Dermis blood vessel endothelial cell (primary cell): ENCODE measurements around the gene ATG7. TPM values are rescaled to one million over a fixed set of nuclear protein-coding genes. Genes with fewer than 3 reads are reported as not detected.
"Not testable (repeated sequence)": the region's sequence is repeated elsewhere in the genome, so short reads cannot be mapped to it uniquely, and the experiment has no call there.

ENCODE experiments used
- DNase-seq: peaks from one replicate; pipeline ENCODE4 v3.0.0; 2010
- total RNA-seq: library from RNA; depleted of rRNA; stranded (reverse); fragments of >200 nt; gene quantifications from 2 replicates; pipeline ENCODE4 v1.2.3, GENCODE V29; 2014

Gene ATG7
- total RNA-seq, 1 donor from 2014 or later, result 102 TPM

DNA sequence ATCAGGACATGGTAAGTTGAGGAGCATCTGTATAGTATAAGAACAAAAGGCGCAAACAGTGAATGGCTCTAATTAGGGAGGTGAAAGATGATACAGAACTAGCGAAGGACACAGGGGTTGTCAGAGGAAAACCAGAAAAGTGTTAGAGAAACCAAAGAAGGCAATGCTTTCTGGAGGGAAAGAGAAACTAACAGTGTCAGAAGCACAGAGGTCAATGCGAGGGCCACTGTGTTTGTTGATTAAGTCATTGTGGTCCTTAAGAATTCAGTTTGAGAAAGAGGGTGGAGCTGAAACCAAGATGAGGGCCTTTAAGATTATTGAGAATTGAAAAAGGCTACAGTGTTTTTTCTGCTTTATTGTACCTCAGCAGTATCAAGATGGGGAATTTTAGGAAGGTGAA is 28.8 kb downstream of the ATG7 start:
- no peak for DNase-seq

DNA sequence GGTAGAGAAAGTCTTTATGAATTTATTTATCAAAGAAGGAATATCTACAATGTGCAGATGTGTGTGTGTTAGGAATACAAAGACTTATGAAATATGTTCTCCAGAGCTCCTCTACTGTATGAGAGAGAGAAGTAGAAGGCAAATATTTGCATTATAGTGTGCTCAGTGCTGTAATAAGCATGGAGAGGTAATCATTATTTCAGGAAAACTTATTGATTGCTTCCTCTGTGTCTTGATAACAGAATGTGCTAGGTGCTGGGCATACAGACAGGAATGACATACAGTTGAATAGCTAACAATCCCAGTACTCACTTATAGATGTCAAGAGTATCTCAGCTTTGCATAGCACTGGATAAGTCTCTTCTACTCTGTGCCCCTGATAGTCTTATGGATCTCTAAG is 30.2 kb downstream of the ATG7 start:
- no peak for DNase-seq

DNA sequence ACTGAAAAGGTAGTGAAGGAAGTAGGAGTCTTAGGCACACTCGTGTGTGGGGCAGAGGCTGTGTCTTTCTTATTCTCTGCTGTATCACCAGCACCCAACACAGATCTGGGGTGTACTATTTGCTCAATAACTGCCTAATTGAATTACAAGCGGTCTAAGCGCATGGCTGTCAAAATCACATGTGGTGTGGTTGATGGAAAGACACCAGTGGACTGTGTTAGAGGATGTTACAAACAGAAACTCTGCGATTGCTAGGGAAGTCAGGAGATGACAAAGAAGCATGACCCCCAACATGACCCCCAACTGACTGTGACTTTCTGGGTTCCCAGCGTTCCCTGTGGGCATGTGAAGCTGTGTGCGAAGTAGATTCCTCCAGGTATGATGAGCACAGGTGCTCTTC is 32.0 kb downstream of the ATG7 start:
- DNase-seq, result no peak

DNA sequence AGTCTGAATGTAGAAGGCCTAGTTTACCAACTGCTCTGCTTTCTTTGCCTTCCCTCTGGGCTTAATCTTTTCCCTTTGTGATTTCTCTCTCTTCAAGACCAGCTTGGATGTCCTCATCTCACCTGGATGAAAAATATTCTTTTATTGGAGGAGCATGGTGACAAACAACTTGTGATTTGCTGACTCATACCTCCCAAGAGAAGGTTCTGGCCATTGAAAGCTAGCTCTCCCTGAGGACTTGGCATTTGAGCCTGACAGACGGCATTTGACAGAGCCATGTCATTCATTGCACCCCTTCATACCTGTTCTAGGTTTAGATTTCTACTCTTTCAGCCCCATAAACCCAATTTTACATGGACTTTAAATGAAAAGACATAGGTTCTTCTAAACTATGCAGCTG is 33.3 kb downstream of the ATG7 start:
- DNase-seq, result peak; percentile 42

DNA sequence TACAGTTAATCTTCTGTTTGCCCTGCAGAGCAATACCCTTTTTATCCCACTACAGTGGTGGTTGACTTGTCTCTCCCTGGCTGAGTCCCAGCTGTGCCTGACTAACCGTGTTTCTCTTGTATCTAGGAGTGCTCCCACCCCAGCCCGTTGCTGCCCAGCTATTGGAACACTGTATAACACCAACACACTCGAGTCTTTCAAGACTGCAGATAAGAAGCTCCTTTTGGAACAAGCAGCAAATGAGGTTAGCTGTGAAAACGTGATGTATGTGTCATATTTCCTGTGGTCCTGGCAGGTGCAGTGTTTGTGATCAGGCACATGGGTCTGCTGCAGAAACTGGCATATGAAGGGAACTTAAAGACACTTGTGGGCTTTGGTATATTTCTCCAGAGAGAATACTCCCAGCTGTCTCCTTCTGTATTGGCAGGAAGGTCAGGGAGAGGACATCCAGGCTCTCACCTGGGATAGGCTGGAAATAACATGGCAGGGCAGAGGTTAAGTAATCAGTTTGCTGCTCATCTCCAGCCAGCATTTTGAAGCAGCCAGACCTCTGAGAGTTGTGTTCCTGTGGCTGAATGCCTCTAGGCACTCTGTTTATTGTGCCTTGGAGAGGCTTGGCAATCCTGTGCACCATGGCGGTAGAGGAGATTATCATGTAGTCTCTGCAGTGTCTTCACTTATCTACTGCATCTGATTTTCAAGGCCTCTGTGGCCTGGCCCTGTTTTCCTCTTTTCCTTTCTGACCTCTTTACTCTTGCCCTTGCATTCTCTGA is 34.8 kb downstream of the ATG7 start:
- DNase-seq, result peak; percentile 78

DNA sequence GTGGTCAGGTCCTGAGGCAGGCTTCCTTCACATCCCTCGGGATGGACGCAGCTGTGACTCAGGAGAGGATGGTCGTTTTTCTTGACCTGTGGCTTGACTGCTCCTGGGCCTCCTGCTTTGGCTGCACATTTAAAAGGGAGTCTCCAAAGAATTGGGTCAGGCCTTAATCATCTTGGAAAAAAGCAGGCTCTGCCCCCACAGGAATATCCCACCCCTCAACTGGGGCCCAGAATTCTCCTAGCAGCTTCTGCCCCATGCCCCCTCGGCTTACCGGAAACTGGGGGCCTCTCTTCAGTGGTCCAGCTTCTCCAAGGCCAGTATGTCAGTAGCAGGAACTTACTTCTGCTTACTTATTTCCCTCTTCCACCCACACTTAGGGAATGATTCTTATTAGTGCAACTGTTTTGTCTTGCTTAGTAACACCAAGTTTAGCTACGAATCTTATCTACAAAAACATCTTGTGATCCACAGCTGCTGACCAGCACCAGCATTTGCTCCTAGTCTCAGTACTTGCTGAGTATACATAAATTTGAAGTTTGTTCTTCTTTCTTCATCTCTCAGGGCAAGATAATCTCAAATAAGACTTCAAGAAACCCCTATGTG is 35.7 kb downstream of the ATG7 start:
- DNase-seq, result no peak

DNA sequence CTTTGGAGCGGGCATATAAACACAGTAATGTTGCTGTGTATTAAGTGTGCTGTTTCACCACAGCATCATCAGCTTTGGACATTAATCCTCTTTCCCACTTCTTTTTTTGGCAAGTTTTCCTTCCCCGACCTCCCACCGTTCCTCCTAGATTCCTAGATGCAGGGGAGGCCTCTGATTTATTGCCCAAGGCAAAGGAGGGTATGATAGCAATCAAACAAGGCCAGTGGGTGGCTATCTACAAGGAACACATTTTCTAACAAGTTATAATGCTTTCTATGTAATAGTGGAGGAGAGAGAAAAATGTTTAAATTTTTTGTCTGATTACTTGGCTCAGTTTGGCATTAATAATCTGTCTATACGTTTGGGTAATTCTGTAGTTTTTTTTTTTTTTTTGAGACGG is 38.1 kb downstream of the ATG7 start:
- DNase-seq, result no peak

DNA sequence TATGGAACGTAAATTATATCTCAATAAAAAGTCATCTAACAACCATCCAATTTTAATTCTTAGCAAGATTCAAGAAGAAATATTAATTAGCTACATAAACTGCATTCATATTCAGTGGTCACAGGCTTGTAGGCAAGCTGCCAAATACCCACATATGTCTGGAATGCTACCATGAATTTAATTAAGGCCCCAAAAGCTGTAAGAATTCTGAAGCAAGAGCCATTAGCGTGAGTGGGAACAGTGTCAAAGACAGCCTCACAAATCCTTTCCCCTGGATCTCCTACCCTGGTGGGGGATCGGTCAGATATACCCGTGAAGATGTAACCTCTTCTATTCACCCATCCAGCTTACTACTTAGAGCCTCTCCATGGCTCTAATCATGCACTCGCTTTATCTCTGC is 40.0 kb downstream of the ATG7 start:
- no peak for DNase-seq

DNA sequence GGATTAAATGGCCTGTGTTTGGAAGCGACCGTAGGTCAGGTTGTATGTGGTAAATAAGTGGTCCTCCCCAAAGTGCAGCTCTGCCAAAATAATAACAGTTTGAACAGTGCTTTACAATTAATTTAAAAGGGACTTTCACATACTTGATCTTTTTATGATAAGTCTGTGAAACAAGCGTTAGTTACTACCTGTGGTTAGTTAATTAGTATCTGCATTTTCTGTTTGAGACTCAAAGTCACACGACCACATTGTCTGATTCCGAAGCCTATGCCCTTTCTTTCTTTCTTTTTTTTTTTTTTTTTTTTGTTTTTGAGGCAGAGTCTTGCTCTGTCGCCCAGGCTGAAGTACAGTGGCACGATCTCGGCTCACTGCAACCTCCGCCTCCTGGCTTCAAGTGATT is 45.1 kb downstream of the ATG7 start:
- DNase-seq, result no peak

DNA sequence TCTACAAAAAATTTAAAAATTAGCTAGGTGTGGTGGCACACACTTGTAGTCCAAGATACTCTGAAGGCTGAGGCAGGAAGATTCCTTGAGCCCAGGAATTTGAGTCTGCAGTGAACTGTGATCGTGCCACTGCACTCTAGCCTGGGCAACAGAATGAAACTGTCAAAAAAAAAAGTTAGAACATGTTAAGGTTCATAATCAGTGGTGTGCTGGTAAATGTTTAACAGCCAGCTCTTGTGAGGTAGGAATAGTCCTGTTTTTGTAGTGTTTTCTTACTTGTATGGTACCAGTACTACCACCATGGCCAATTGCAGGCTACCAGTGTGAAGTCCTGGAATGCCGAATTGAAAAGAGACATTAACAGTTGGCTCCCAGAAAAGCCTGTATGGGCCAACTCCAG is 50.7 kb downstream of the ATG7 start:
- DNase-seq, result no peak

DNA sequence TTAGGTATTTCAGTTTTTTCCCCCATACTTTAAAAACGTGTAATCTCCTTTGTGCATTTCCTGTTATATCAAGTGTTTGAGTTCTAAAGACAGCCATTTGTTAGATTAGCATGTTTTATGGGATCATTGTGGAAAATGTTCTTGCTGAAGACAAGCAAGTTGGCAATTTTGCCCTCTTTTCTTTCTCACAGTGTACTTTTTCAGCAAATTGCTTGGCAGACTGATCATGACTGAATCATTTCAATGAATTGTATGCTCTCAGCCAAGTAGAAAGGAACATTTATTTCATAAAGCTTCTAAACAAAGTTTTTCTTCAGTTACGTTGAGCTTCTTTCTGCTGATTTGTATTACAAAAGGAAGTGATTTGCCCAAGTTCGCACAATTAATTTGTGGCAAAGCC is 51.6 kb downstream of the ATG7 start:
- no peak for DNase-seq

DNA sequence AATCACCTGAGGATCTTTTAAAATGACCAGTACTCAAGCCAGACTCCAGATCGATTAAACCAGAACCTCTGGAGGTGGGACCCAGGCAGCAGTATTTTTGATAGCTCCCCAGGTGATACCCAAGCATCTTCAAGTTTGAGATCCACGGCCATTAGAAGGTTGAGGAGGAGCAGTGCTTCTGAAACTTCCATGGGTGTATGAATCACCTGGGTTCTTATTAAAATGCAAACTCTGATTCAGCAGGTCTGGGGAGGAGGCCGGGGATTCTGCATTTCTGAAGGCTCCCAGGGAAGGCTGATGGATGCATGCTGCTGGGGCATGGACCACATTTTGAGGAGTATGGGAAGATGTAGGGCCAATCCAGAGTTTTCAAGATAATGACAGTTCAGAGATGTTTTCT is 55.4 kb downstream of the ATG7 start:
- DNase-seq, result no peak

DNA sequence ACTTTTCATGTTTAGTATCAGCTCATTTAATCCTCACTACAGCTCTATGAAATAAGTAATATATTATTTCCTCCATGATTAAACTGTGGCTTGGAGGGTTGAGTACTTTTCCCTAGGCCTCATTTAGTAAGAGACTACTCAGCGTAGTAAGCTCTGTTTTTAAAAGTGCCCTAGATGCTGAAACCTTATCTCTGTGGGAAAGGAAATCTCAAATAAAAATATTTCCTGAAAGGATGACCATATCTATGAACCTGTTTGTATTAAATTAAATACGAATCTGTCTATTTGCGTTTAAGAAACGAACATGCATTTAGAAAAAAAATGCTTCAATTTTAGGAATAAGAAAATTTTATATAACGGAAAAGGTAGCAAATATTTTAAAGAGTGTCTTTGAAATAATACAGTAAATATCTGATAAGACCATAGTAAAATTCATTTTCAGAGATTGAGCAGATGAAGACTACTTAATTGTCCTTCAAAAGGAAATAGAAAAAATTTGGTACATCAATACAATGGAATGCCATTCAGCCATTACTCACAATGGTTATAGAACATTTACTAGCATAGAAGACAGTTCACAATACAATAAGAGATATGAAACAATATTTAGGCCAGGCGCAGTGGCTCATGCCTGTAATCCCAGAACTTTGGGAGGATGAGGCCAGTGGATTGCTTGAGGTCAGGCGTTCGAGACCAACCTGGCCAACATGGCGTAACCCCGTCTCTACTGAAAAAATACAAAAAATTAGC is 56.2 kb downstream of the ATG7 start:
- peak; percentile 54 for DNase-seq

DNA sequence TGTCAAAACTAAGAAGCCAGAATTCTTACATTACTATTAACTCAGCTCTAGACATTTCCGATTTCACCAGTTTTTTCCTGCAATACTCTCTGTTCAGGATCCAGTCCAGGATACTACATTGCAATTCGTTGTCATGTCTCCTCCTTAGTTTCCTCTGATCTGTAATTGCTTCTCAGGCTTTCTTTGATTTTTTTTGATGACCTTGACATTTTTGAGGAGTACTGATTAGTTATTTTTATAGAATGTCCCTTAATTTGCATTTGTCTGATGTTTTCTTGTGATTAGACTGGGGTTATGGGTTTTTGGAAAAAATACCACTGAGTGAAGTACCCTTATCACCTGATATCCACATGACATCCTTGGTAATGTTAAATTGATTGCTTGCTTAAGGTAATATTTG is 57.6 kb downstream of the ATG7 start:
- DNase-seq, result no peak

DNA sequence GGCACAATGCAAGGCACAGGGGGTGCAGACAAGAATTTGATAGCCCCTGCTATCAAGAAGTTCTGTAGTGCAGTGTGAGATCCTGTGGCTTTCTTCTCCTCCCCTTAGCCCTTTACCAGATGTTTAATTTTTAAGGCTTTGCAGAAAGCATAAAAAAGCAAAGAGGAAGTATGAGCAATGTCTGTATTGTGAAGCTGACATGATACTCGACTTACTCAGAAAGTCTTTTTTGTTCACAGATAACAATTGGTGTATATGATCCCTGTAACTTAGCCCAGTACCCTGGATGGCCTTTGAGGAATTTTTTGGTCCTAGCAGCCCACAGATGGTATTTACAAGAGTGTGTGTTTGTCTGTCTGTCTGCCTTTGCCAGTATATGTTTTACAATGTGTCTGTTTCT is 58.9 kb downstream of the ATG7 start:
- peak; percentile 61 for DNase-seq

DNA sequence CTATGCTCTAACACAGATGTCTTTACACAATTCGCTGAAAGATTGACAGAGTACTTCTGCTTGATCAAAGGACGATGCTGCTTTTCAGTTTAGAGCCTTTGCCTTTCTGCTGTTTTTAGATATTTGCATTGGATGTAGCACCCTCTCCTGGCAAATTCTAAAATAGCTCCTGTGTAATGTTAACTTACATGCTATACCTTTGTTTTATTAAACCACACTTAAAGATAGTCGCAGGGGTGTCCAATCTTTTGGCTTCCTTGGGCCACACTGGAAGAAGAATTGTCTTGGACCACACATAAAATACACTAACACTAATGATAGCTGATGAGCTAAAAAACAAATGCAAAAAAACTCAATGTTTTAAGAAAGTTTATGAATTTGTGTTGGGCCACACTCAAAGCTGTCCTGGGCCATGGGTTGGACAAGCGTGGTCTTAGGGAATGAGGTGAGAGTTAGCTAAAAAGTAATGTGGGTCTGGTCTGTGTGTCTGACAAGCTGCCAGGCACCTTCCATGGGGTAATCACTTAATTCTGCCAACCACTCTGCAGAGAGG is 62.9 kb downstream of the ATG7 start:
- DNase-seq, result peak; percentile 86

DNA sequence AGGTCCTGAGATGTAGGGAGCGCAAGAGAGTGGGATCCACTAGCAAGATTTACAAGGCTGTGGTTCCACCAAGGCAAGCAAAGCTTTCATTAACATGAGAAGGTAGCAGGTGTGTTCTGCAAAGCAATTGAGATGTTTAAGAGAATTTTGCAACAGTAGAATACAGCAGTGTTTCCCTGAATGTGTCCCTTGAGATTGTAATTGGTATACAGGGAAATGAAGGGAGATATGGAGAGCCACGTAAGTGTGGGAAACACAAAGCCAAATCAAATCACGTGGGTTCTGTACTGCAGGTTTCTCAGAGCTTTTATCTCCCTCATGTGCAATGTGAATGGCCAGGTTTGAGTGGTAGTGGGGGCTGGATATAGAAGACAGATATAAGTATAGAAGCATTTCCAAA is 67.3 kb downstream of the ATG7 start:
- DNase-seq, result no peak

DNA sequence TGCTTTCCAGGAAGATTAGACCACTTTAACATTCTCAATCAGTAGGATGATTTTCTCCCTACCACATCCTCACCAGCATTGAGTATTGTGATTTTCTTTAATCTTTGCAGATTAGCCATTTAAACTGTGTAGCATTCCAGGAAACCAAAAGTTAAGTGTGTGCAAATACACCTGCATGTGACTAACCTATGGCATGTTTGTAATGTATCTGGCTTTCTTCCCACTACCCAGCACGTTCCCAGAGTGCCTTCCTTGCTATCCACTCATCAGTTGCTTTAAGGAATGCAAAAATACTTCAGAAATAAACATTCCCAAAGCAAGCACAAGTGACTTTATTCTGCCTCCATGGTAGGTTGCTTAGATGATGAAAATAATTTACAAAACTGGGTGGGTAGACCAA is 74.2 kb downstream of the ATG7 start:
- no peak for DNase-seq

DNA sequence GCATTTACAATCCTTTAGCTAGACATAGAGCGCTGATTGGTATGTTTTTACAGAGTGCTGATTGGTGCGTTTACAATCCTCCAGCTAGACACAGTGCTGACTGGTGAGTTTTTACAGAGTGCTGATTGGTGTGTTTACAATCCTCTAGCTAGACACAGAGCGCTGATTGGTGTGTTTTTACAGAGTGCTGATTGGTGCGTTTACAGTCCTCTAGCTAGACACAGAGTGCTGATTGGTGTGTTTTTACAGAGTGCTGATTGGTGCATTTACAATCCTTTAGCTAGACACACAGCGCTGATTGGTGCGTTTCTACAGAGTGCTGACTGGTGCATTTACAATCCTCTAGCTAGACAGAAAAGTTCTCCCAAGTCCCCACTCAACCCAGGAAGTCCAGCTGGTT is 76.7 kb downstream of the ATG7 start:
- not testable (repeated sequence) for DNase-seq

DNA sequence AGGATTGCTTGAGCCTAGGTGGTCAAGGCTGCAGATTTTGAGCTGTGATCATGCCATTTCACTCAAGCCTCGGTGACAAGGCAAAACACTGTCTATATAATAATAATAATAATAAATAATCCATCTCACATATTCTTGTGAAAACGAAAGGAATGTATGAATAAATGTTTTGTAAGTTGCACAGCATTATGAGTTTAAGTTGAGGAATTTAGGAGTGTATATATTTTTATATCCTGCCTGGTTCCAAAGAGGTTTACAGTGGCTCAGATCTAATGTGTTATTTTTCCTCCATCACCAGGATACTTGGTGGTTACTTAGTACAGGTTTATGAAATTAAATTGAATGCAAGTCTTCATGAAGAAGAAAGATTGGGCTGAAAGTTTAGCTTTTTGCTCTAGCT is 77.2 kb downstream of the ATG7 start:
- DNase-seq, result no peak

DNA sequence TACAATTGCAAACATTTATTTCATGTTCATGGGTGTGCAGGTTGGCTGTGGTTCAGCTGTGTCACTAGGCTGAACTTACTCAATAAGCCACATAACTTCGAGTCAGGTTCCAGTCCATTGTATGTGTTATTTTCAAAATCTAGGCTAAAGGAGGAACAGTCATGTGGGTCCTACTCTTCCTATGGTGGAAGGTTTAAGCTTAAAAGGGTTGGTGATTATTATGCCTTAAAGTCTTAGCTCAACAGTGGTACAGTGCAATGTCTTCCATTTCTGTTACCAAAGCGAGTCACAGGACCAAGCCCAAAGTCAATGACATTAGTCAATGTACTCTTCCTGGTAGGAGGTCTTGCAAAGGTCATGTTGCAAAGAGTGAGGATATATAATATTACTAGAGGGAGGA is 78.2 kb downstream of the ATG7 start:
- DNase-seq, result no peak

DNA sequence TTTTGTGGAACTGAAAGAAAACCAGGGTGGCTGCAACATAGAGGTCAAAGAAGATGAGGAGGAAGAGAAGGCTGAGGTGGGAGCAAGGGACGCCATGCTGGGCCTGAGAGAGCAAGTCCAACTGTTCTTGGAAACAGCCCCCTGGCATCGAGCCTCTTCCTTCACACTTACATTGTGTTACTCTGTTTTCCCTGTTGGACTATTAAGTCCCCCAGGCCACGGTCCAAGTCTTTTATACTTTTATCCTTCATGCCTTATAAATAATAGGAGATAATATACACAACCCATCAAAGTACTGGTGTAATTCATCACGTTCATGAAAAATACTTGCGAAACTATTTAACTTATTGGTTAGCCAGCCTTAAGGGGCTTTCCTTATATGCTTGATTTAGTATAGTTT is 79.3 kb downstream of the ATG7 start:
- DNase-seq, result no peak

DNA sequence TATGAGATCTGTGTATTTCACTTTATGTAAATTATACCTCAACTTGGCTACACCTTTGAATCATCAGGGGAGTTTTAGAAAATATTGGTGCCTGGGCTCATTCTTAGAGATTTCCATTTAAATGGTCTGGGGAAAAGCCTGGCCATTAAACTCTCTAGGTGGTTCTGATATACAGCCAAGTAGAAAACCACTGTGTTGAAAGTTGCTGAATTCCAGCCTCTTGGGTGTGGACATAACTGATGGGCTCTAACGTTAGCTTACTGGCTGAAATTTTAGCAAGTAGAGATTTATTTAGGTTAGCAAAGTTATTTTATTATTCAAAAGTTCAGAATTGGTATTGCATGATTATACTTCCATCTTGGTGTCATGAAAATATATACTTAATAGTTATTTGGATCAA is 84.1 kb downstream of the ATG7 start:
- DNase-seq, result no peak

DNA sequence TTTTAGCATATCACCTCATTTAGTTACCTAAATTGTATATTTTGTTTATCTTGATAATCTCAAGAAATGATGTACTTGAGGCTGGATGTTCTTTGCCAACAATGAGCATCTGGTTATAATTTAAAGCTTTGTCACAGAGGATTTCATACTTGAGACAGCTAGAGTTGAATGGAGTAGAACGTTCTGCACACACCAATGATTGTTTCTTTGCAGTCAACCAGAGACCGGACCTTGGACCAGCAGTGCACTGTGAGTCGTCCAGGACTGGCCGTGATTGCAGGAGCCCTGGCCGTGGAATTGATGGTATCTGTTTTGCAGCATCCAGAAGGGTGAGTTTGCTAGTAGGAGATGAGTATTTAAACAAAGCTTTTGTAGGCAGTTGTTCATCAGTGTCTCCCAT is 90.4 kb downstream of the ATG7 start:
- DNase-seq, result no peak
